K562 (cell line): ENCODE measurements around the gene BAG5. TPM values are rescaled to one million over a fixed set of nuclear protein-coding genes. Genes with fewer than 3 reads are reported as not detected.

ENCODE experiments used
- ARID2 ChIP-seq: fragments of 450-650 bp; IDR thresholded peaks from 2 replicates; pipeline ENCODE4 v1.6.1; 2017; ENCODE audit warnings: antibody characterized with exemption, mild to moderate bottlenecking
- ARID4B ChIP-seq: sonication (generic); formaldehyde crosslinking; IDR thresholded peaks from 2 replicates; pipeline ENCODE4 v1.8.0; 2022; ENCODE audit warnings: mild to moderate bottlenecking, missing genetic modification reagents
- ATF1 ChIP-seq, 2 experiments: fragments of 450-650 bp in 1 of 2; IDR thresholded peaks; 2 replicates each; pipeline ENCODE4 v1.6.1; 2016; ENCODE audit warnings: missing compliant biosample characterization in 1 of 2, missing genetic modification characterization in 1 of 2
- CUX1 ChIP-seq: fragments of 200-800 bp; sonication (Bioruptor generic); IDR thresholded peaks from 2 replicates; pipeline ENCODE4 v1.6.1; 2016; ENCODE audit warnings: missing genetic modification characterization, missing compliant biosample characterization
- KLF6 ChIP-seq: fragments of 250-450 bp; sonication (Bioruptor Pico); IDR thresholded peaks from 2 replicates; pipeline ENCODE4 v1.4.0; 2020; ENCODE audit warnings: mild to moderate bottlenecking, moderate library complexity, borderline replicate concordance
- POLR2AphosphoS5 ChIP-seq: IDR thresholded peaks from 2 replicates; pipeline ENCODE4 v1.6.1; 2011; ENCODE audit warnings: mild to moderate bottlenecking, low read depth, low read length, moderate library complexity; ENCODE audit not compliant: control insufficient read depth, insufficient read depth
- PYGO2 ChIP-seq: fragments of 450-650 bp; IDR thresholded peaks from 2 replicates; pipeline ENCODE4 v1.6.1; 2016; ENCODE audit warnings: mild to moderate bottlenecking, missing genetic modification characterization, moderate library complexity, missing compliant biosample characterization
- THAP7 ChIP-seq: fragments of 250-450 bp; sonication (Bioruptor Pico); IDR thresholded peaks from 2 replicates; pipeline ENCODE4 v1.5.0; 2021
- ZBTB34 ChIP-seq: fragments of 250-450 bp; sonication (Bioruptor Pico); IDR thresholded peaks from 2 replicates; pipeline ENCODE4 v1.8.0; 2021; ENCODE audit warnings: mild to moderate bottlenecking, moderate library complexity
- ZHX1 ChIP-seq: fragments of 150-350 bp; conservative IDR thresholded peaks from 2 replicates; pipeline ENCODE4 v1.6.1; 2014; ENCODE audit warnings: low read length
- polyA plus RNA-seq, 8 experiments: library from polyadenylated mRNA; depleted of rRNA in 4 of 8; stranded (reverse) in 5 of 8; unstranded in 3 of 8; fragments of >200 nt; fragmentation: Nextera tagmentation in 2 of 8; fragmentation: Illumina TruSeq in 1 of 8; extraction: Ambion mirVana in 2 of 8; extraction: Trizol in 1 of 8; gene quantifications; 2 replicates each; pipeline versions ENCODE4 v1.2.1 to v1.2.3, GENCODE V29; 2011 to 2014; ENCODE audit warnings: inconsistent platforms in 1 of 8, missing spikeins in 1 of 8
- total RNA-seq, 7 experiments: library from RNA; depleted of rRNA in 6 of 7; stranded (reverse); fragments of >200 nt in 6 of 7; fragmentation: Illumina TruSeq in 2 of 7; extraction: Trizol in 2 of 7; gene quantifications; 2 replicates each; pipeline versions ENCODE4 v1.2.1 to v1.2.3, GENCODE V29; 2011 to 2021; ENCODE audit warnings: low replicate concordance in 1 of 7

BAG5 gene
- total and polyA plus RNA-seq, 9 of the 15 experiments (the other 6 are each of a cell fraction or from before 2014, with no cell fraction given) = 7.9 to 21.4 (median 13.2) TPM

- no peak for TF ChIP-seq ARID4B (CRISPR knock-in tag)
- no peak for TF ChIP-seq KLF6 (CRISPR knock-in tag)
- TF ChIP-seq THAP7 = no peak
- no peak for TF ChIP-seq ZHX1
- 0 out of 2 replicates have a peak, but pooled peaks have one; percentile 40 for TF ChIP-seq ARID2
- TF ChIP-seq ZBTB34 (CRISPR knock-in tag) = no peak
- TF ChIP-seq ATF1 (CRISPR knock-in tag; IDR thresholded peaks at IDR 0.05) = no peak
- no peak for TF ChIP-seq ATF1 (tag; IDR thresholded peaks at IDR 0.05)
- TF ChIP-seq PYGO2 (tag) = no peak
- peak; percentile 11; the same call in 1 of the 2 replicates for TF ChIP-seq POLR2AphosphoS5
- no peak for TF ChIP-seq CUX1
These were observed 43.9 kb downstream of the BAG5 start (continued) for GRCh38 chr14:103518422-103519042.
